Suppressor macrophage treated with lipopolysaccharide for 1 hour (primary cell): ENCODE measurements around the gene DCLK1.
A peak's percentile ranks its signal among the peaks of the same experiment; 100 is the strongest.
"Not testable (repeated sequence)": the region's sequence is repeated elsewhere in the genome, so short reads cannot be mapped to it uniquely, and the experiment has no call there.

Experiments used
- DNase-seq, 3 donors: peaks; one replicate each; pipeline ENCODE4 v3.0.0-alpha.2; 2020 to 2022

The DCLK1 gene

DNA sequence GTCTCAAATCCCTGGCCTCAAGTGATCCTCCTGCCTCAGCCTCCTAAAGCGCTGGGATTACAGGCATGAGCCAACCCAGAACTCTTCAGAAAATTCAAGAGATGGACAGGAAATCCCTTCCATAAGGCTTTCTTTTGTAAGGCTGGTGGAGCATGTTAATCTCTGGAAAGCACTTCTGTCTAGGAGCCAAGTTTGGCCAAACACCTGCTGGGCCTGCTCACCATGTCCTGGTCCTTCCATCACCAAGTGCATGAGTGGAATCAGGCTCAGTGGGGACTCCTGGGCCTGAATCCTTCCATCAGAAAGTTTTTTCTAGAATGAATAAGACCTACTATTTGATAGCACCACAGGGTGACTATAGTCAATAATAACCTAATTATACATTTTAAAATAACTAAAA, 148.0 kb downstream of the DCLK1 start:
- no peak for DNase-seq

DNA sequence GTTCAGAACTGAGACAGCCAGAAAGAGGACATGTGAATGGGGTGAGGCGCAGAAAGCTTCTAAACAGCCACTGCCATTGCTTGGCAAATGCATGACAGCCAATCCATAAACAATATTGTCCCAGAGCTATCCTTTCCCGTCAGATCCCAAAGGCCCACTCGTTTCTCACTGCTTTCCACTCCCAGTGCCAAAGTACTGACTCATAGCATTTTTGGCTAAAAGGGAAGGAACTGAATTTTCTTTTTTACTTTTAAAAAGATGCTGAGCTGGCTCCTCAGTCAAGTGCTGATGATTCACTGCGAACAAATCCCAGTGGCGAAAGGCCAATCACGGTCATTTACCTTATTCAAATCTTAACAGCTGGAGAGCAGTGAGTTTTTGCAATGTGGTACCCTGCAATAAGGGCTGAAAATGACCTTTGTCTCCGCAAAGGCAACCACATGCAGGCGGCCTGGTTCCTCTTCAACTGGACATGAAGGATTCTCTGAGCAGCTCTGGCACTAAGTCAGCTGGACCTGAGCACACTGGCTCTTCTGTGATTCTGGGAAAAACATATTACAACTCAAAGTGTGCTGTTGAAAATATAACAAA, 151.7 kb downstream of the DCLK1 start:
- DNase-seq: peak; percentile 36 to 66 (median 45)

DNA sequence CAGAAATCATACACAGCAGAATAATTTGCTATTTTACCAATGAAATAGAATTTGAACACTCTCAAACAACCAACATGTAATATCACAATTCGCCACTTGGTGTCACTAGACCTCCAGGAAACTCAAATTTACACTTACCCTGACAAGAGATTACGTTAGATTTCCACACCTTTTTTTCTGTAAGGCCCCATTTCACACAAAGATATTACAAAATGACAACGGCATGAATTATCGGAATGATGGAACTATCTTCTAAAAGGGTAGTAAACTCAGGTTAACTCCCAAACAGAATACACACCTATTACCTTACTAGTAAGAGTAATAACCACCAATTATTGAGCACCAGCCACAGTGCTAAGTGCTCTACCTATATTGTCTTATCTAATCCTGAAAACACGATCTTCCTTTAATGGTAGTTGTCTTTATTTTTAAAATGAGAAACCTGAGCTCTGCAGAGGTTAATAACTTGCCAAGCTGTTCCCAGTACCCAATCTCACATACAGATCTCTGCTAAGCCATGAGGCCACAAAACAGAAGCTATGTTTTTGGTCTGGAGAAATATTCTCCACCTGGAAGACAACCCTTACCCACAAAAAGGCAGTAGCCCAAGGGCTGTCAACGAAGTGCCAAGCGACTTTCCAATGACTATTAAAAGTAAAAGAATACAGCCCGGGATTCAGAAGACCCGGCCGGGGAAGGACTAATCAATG, 152.4 kb downstream of the DCLK1 start:
- peak; percentile 57 to 72 (median 59) for DNase-seq

DNA sequence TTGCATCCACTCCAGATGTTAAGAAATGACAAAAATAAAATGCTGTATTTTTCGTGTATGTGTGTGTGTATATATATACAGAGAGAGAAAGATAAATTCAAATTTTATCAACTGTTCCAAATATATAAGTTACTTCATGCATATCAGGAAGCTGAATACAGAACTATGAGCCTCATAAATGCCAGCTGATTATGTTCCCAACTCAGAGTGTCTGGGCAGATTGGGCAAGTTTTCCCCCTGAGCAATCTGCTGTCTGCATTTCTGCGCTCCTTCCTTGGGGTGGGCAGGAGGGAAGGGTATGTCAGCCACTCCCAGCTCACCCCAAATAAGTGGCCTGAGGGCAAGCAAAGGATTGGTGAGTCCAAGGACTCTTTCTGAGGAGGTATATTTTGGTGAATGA, 154.1 kb downstream of the DCLK1 start:
- DNase-seq: no peak

DNA sequence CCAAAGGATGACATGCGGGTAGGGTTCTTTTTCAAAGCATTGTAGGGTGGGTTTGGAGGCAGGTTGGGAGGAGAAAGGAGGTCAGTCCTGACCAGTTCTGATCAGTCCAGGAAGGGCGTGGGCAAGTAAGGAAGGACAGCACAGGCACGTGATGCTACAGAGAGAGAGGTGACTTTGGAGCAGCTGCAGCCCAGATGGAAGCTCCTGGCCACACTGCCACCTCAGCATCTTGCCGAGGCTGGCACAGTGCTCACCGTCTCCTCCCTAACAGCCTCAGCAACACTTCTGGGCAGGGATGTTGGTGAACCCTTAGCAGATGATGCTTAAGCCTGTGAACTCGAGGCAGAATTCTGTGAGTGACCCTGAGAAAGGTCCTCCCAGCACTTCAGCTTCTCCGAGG, 155.1 kb downstream of the DCLK1 start:
- no peak for DNase-seq

DNA sequence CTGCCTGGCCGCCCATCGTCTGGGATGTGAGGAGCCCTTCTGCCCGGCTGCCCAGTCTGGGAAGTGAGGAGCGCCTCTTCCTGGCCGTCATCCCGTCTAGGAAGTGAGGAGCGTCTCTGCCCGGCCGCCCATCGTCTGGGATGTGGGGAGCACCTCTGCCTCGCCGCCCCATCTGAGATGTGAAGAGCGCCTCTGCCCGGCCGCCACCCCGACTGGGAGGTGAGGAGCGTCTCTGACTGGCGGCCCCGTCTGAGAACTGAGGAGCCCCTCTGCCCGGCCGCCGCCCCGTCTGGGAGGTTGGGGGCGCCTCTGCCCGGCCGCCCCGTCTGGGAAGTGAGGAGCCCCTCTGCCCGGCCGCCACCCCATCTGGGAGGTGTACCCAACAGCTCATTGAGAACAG, 164.2 kb downstream of the DCLK1 start:
- DNase-seq: not testable (repeated sequence)

DNA sequence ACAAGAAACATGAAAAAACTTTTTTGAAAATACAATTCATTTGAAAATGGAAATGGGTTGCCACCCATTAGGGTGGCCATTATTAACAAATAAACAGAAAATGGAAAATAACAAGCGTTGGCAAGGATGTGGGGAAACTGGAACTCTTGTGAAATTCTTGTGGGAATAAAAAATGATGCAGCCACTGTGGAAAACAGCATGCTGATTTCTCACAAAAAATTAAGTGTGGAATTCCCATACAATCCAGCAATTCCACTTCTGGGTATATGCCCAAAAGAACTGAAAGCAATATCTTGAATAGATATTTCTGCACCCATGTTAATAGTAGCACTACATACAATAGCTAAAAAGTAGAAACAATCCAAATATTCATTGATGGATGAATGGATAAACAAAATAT, 165.2 kb downstream of the DCLK1 start:
- no peak for DNase-seq

DNA sequence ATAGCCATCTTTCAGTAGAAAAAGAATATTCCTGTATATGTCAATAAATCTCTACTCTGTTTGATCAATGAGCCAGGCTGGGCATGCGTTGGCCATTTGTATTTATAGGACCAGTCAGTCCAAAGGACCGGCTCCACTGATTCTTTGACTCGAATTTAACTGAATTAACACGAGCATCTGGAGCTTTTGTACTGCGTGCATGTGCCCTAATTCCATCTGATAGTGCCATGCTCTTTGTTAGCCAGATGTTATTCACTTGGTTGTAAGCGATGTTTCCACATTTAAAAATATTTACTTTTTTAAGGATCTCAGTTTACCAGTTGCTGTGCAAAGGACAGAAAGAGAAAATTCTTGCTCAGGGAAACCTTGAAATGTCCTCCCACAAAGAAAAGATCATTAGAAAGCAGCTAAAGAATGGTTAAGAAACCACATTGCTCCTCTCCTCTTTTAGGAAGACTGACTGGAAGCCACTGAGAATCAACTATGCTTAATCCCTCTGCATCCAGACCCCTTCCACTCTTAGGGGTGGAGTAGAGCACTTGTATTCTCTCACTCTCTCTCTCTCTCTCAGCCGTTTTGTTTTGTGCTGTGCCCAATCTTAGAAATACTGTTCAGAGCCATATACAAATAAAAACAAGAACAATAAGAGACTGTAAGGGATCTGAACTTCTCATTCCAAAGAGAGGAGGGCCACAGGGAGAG, 165.8 kb downstream of the DCLK1 start:
- DNase-seq: no peak

DNA sequence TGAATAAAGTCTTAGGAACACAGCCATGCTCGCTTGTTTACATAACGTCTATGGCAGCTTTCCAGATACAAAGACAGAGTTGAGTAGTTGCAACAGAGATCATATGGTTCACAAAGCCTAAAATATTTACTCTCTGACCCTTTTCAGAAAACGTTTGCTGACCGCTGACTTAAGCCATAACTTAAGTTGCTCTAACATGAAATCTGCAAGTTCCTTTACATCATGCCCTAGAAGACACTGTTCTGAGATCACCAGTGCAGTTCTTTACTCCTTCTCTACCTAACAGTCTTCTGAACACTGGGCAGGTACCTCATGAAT, 166.4 kb downstream of the DCLK1 start:
- DNase-seq: no peak

DNA sequence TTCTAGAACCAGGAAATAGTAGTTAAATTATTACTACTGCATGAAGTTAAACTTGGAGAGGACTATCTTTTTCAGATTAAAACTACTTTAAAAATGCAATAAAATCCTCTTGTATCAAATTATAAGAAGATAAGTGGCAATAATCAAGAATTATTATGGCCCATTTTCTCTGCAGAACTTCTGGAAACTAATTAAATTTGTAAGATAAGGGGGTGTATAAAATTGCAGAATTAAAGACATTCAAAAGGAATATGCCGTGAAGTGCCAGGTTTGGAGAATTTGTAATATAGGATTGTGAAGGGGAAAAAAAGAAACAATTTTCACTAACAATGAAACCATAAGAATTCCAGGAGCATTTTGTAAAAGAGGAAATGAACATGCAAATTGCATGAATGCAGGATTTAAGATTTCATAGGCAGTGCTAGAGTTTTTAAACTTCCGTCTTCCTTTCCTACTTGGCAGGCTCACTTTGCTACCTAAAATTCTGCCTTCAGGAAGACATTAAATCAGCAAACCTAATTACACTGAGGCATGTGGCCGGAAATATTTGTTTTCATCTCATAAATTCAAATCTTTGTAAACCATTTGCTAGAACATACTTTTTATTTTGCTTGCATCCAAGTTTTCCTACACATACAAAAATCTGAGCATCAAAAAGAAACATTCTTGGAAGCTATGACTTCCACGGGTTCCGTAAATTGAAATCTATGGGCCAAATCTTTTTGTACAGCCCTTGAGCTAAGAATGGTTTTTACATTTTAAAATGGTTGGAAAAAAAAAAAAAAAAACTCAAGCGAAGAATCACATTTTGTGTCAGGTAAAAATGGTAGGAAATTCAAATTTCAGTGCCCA, 166.9 kb downstream of the DCLK1 start:
- no peak for DNase-seq

DNA sequence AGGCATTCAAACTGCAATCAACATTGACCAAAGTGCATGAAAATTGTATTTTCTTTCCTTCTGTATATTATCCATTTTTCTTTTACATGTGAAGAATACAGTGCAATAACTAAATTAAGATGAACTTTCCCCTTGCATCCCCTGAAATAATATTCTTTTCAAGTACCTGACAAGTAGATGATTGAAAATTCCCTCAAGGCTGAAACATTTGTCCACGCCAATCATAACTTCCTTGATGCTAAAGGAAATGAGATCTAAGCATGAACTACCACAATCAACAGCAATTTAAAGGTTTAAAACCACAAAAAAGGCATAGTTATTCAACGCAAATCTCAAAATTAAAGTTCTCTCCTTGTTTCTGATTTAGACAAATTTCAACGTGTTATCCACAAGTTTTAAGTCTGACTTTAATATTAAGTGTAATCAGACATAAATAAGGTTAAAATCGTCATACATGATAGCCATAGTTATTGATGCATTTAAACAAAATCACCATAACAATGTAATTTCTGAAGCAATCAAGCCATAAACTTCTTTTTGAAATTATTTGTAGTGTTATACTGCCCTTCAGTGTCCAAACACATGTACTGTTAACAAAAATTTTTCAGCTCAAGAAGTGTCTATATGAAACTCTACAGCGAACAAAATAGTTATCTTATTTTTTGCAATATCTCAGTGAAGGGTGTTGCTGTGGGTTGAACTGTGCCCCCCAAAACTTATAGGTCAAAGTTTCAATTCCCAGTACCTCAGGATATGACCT, 169.5 kb downstream of the DCLK1 start:
- DNase-seq: no peak

DNA sequence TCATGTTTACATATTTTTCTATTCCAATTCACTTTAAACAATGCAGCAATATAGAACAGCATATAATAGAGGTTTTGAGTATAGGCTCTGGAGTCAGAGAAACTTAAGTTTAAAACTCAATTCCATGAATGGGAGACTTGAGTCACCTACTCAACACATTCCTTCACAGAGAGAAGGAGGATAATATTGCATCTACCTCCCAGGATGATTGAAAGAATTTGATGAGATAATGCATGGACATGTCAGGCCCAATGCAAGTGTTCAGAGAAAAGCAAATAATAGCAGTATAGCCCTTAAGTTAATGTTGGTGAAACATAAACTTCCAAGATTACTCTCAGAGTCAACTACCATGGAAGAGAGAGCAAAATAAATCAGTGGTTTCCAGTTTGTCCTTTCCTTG, 170.2 kb downstream of the DCLK1 start:
- DNase-seq: no peak

DNA sequence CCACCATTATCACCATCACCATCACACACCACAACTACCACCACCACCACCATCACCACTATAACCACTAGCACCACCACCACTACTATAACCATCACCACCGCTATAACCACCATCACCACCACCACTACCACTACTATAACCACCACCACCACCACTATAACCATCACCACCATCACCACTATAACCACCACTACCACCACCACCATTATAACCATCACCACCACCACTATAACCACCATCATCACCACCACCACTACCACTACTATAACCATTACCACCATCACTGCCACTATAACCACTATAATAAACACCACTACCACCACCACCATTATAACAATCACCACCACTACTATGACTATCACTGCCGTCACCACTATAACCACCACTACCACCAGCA, 173.2 kb downstream of the DCLK1 start:
- DNase-seq: no peak

DNA sequence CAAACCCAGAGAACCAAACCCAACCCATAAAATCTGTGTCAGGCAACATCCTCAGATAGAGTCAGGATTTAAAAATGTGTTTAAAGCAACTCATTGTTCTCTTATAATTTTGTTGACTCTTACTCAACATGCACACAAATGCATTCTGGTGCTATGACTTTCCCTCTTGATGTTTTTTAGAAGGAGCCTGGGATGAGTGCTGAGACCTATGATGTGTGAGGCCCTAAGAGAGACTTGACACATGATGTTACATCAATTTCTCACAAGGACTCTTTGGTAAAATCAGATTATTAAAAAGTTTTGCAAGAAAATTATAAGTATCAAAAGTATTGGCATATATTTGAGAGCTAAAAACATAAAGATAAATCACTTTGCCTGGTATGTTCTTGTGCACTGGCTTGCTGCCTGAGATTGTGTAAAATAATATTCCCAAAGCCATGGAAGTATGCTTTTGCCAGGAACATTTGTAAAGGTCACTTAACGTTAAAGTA, 173.9 kb downstream of the DCLK1 start:
- no peak for DNase-seq

DNA sequence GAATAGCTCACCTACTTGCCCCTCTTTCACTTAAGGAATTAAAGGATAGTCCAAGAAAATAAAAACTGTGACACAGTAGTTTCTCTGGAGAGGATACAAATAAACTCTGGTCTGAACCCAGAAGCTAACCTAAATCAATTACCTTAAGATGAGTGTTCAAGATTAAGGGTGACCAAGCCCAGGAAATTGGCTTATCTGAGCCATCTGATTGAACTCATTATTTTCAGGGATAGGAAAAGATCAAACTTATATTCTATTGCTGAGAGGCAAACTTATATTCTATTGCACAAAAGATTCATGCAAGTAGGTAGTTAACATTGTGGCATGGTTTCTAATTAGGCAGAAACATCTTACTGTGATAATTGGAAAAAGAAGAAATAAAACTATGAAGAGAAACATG, 175.1 kb downstream of the DCLK1 start:
- no peak for DNase-seq

DNA sequence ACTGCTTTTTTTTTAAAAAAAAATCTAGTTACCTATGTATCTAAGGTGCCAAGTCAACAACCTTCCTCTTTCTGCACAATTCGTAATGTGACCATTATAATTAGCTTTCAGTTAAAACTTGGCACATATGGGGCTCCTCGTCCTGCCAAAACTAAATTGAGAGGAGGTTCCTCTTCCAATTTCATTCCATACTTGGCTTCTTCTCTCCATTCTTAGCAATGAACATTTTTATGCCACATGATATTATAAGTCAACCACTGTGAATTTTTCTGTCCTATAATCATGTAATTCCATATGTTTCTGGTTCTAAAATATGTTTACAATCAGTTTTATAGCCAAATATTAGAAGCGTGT, 177.0 kb downstream of the DCLK1 start:
- DNase-seq: no peak

DNA sequence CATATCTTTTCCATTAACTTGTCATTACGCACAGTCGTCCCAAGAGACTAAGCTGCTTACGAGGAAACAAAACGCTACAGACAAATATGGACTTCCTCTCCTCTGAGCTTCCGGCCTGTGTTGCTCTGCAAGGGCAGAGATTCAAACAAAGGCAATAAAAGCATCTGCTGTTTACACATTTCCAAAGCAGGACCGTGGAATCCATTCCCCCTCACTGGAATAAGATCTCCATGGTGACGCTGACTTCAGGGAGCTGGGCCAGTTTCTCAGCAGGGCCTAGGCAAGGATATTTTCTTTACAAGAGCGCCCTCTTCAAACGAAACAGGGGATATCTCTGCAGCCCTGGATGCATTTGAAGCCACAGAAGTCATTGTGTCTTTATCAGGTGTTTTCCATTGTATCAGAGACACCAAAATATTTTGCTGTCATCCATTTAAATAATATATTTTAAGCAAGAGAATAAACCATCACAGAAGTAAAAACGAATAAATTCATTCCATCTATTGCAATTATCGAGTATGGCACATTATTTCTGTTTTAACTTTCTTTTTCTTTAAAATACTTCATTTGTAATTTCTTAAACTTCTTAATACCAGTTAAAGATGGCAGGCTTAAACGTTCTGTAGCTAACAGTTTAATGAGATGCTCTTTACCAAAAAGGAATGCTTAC, 177.5 kb downstream of the DCLK1 start:
- DNase-seq: no peak

DNA sequence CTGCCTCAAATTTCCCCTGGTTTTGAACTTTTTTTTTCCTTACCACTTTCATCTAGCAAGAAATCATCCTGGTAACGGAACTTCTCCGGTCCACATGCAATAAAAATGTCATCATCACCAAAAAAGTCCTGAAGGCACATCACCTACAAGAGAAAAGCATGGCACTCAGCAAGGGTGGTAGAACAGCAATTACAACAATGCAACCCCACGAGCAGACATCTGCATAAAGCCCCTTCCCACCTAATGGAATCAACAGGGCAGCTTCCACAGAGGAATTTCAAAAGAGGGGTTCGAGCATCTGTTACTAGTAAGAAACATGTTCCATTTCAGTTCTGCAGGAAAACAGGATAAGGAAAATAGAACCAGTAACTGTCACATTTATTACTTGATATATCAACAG, 183.9 kb downstream of the DCLK1 start:
- no peak for DNase-seq

DNA sequence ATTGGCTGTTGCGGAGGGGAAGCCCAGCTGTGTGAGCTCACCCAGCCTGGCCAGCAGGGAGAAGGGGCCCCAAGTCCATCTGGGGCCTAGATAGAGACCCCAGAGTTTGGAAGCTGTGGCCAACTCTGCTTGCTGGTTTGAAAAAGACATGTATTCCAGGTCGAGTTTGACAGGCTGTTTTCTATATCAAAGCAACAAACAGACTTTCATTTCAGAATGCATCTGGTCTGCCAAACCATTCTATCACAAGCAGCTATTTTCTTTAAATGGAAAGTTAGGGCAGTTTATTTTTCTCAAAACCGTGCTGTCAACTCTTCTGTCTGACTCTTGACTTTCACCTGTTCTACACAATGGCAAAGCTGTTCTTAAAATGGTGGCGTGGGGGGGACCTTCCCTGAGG, 185.8 kb downstream of the DCLK1 start:
- DNase-seq: no peak

DNA sequence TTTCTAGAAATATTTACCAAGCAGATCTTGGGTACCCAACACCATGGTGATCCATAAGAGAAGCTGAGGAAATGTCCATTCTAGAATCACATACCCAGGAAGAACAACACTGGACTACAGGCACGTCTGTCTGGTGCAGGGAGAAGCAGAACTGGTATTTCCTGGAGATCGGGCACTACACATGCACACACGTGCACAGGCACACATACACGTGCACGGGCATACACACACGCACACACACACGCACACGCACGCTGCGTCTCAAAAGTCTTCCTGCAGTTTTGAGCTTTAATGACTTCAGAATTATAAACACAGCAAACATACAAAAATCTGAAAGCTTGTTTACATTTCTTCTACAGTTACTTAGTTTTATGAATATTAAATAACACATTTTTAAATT, 189.8 kb downstream of the DCLK1 start:
- DNase-seq: no peak

DNA sequence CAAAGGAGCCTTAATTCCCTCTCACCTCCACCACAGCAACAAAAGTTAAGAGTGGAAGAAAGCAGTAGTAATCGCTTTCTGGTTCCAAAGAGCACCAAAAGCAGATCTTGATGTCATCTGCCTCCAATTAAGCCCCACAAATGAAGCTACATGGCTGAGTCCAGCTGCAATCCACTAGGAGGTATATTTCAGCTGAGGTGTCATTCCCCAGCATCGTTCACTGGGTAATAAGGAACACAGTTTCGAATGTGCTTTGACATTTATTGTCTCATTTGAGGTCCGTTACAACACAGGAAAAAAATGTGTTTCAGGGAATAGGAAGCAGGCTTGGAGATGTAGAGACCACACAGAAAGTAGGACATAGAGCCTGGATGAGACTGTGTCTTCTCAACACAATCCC, 190.4 kb downstream of the DCLK1 start:
- DNase-seq: no peak
